AG09319 (cell line): Measurements from ENCODE around the gene TLCD3B.

Experiments
- DNase-seq: peaks from one replicate; pipeline ENCODE4 v3.0.0-alpha.2; 2010; ENCODE audit warnings: low read depth; ENCODE audit errors: extremely low read depth
- TF ChIP-seq, protein P1 (sequence below): IDR thresholded peaks from 2 replicates; pipeline ENCODE4 v1.5.1; 2011; ENCODE audit warnings: low read depth, mild to moderate bottlenecking, inconsistent platforms, low read length, moderate library complexity

The TLCD3B gene, protein sequence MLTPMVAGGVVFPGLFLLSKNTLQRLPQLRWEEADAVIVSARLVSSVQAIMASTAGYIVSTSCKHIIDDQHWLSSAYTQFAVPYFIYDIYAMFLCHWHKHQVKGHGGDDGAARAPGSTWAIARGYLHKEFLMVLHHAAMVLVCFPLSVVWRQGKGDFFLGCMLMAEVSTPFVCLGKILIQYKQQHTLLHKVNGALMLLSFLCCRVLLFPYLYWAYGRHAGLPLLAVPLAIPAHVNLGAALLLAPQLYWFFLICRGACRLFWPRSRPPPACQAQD

DNA sequence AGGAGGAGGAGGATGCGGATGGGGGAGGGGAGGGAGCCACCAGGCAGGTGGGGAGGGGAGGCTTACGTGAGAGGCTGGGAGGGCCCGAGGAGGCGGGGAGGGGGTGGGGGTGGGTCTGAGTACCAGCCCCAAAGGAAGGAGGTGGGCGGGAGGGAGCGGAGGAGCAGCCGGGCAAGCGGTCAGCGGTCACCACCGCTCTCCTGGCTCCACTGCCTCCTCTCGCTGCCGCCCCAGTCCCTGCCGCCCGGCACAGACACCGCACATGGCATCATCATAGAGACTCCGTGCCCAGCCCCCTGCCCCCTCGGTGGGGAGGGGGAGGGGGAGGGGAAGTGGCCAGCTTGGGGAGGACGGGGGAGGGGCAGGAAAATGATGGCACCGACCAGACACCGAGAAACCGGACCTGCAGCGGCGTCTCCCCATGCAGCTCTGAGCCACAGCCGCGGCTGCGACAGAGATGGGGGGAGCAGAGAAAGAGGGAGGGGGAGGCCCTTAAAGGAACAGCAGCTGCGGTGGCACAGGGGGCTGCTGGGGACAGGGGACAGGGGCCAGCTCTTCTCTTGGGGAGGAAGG, at the start of gene TLCD3B:
Gene TLCD3B (minus strand): TSS at position 431 of the 573 bp plus-strand sequence. CDS start 744 bp downstream, outside the sequence.
- TF ChIP-seq, protein P1, sequence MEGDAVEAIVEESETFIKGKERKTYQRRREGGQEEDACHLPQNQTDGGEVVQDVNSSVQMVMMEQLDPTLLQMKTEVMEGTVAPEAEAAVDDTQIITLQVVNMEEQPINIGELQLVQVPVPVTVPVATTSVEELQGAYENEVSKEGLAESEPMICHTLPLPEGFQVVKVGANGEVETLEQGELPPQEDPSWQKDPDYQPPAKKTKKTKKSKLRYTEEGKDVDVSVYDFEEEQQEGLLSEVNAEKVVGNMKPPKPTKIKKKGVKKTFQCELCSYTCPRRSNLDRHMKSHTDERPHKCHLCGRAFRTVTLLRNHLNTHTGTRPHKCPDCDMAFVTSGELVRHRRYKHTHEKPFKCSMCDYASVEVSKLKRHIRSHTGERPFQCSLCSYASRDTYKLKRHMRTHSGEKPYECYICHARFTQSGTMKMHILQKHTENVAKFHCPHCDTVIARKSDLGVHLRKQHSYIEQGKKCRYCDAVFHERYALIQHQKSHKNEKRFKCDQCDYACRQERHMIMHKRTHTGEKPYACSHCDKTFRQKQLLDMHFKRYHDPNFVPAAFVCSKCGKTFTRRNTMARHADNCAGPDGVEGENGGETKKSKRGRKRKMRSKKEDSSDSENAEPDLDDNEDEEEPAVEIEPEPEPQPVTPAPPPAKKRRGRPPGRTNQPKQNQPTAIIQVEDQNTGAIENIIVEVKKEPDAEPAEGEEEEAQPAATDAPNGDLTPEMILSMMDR: no peak
- DNase-seq: no peak

DNA sequence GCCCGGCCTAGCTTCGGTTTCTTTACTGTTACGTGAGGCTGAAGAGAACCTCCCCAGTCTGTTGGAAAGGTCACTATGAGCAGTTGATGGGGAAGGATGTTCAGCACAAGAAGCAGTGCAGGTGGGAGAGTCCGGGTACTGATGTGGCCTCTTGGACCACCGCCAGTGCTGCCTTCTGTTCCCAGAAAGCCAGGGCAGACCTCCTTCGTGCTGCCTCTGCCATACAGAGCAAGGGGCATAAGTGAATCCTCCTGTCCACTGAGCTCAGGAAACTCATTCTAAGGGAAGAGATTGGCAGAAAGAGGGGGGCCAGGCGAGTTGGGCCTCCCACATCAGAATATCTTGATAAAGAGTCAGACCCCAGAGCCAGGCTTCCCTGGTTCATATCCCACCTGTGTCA, 48.4 kb upstream of the TLCD3B start:
- TF ChIP-seq, protein P1: no peak

DNA sequence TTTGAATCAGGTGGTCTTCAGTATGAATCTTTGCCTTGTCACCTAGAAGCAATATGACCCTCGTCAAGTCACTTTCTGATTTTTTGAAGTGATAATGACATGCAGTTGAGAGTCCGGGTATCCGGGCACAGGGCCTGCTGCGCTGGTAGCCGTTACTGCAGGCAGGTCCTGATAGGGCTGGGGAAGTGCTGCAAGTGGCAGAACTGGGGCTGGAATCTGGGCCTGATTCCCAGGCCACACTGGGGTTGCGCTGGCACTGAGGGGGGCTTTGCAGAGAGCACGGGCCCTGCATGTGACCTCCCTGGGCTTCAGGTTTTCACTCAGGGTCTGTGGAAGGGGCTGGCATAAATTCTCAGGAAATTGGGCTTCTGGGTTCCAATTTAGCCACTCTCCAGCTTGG, 47.7 kb upstream of the TLCD3B start:
- DNase-seq: no peak
- TF ChIP-seq, protein P1: no peak

More for the DNA sequence above, 48.4 kb upstream of the TLCD3B start:
- DNase-seq: no peak

DNA sequence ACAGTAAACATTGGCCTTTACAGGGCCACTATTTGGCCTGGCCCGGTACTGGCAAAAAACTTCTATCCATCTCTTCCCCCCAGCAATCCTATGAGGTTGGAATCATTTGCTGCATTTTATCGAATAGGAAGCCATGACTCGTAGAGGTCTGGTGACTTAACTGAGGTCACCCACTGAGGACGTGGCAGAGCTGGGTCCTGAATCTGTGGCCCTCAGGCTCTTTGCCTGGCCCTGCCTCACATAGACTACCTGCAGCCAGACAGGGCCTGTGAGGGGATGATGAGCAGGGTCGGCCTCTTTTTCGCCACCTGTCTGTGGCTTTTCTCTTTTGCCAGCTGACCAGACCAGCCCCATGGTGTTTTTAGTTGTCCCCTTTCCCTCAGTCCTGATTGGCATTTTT, 46.6 kb upstream of the TLCD3B start:
- no peak for DNase-seq
- TF ChIP-seq, protein P1: no peak

DNA sequence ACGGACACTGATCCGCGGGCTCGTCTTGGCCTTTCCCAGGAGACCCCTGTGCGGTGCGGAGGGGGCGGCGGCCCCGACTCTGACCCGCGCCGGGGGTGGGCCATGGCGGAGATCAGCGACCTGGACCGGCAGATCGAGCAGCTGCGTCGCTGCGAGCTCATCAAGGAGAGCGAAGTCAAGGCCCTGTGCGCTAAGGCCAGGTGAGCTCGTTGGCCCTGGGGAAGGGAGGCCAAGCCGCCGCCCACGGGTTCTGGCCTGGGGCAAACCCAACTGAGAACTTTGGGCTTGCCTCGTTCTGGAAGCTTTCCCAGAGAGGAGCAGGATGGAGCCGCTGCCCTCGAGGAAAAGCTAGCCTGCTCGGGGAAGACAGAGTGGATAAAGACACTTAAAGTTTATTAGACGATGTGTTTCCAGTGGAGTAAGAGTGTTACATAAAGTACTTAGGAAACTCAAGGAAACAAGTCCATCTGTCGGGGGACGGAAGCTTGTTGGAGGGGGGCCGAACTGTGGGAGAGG, 45.3 kb upstream of the TLCD3B start:
- no peak for DNase-seq
- TF ChIP-seq, protein P1: no peak

DNA sequence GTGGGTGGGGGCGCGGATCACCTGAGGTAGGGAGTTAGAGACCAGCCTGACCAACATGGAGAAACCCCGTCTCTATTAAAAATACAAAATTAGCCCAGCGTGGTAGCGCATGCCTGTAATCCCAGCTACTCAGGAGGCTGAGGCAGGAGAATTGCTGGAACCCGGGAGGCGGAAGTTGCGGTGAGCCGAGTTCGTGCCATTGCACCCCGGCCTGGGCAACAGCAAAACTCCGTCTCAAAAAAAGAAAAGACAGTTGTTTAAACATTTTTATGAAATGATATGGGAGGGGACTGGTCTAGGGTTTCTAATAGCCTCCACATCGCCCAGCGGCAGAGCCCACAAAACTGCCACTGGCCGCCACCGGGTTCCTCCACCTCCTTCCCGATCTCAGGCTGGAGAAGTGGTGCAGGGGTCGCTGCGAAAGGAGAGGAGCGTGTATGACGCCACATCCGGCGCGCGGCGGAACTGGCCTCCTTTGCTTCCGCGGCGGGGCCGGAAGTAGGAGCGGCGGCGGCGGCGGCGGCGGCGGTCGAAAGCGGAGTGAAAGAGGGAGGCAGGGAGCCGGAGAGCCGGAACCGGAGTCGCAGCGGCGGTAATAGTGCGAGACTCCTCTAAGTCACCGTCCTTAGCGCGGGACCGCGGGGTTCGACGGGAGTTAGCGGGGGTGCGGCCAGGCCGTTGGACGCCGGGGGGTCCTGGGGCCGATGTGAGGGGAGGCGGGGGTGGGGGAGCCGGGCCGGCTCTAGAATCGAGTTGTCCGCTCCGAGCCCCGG, 44.6 kb upstream of the TLCD3B start, which contains the start of gene PPP4C:
Gene PPP4C (plus strand): TSS at position 492 of the 773 bp plus-strand sequence. CDS start 384 bp downstream, outside the sequence.
- TF ChIP-seq, protein P1: no peak
- no peak for DNase-seq
